ENCODE measurements around the gene SH3D19. TPM values are rescaled to one million over a fixed set of nuclear protein-coding genes. Genes with fewer than 3 reads are reported as not detected.
A peak's percentile ranks its signal among the peaks of the same experiment; 100 is the strongest.
"Not testable (repeated sequence)": the region's sequence is repeated elsewhere in the genome, so short reads cannot be mapped to it uniquely, and the experiment has no call there.

Gene SH3D19
- total RNA-seq, 1 experiment from 2014 or later: 13.7 TPM

DNA sequence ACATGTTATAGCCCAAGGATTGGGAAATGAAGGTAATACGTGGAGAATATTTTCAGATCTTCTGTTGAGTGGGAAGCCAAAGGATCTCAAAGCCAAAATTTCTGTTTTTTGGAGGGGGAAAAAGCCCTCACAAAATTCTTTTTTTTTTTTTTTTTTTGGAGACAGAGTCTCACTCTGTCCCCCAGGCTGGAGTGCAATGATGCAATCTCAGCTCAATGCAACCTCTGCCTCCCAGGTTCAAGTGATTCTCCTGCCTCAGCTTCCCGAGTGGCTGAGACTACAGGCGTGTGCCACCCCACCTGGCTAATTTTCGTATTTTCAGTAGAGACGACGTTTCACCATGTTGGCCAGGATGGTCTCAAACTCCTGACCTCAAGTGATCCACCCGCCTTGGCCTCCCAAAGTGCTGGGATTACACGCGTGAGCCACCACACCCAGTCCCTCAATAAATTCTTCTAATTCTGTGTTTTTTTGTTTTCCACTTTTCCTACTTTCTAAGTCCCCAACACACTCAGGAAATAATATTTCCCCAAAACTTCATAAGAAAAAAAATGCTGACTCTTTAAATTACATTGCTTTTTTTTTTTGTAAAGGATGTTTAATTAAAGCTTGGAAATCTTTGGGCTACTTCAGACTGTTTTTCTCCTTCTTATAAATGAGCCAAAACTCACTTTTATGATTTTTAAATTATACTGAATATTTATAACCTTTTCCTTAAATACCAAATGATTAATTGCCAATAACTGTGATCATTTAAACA, 174.4 kb downstream of the SH3D19 start:
- no peak for DNase-seq (ENCODE audit: low read depth)

DNA sequence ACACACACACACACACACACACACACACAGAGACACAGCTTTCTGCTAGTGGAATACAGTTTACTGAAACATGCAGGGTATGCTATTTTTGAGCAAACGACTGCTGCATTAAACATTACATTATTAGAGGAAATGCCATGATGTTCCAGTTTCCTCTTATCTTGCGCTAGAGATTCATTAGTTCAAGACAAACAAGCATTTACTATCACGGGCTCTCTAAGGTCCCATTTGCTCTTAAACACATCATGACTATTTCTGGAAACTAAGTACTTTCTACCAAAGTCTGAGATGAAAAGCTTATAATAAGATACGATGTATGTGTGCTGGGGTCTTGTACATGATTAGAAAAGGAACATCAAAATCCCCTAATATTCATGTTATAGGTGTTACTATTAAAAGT, 177.1 kb downstream of the SH3D19 start:
- no peak for DNase-seq (ENCODE audit: low read depth)

DNA sequence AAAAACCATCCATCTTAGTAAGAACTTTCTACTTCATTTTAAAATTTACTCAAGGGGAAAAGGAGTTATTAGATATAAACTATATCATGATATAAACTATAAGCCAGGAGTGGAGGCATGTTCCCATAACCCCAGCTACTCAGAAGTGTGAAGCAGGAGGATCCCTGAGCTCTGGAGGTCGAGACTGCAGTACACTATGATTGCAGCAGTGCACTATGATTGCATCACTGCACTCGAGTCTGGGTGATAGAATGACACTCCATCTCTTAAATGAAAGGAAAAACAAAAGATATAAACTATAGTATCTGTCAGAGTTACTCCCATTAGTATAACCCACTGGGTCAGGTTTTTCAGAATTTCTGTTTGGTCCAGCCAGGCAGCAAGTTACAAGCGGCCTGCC, 178.4 kb downstream of the SH3D19 start:
- DNase-seq (ENCODE audit: low read depth): no peak

DNA sequence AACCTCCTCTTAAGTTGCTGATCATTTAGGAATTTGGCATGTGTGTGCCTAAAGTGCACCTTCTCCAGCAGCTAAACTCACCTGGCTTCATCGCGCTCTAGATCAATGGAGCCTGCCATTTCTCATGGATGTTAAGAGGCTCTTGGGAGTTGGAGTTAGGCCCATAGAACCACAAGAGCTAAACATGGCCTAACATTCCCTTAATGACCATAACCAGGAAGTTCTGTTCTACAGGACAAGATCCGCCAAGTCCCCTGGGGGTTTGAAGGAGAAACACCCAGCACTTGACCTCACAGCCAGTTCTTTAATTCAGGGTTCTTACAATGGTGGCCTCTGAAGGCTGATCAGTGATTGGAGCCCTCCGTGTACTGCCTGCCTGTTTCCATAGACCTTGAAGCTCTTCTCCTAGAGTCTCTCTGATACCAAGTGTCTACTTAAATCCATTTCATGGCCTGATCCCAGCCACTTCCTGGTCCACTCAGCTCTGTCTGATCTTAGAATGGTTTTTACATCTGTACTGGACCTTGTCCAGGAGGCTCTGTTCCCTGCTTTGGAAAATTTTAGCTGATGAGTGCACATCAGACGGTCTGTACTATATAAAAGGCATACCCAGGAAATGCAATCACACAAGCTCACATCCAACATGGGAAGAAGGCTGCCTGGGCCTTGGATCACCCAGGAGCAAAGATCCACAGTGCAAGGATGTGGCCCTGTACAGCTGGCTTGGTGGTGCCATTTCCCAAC, 180.9 kb downstream of the SH3D19 start:
- DNase-seq (ENCODE audit: low read depth): no peak

DNA sequence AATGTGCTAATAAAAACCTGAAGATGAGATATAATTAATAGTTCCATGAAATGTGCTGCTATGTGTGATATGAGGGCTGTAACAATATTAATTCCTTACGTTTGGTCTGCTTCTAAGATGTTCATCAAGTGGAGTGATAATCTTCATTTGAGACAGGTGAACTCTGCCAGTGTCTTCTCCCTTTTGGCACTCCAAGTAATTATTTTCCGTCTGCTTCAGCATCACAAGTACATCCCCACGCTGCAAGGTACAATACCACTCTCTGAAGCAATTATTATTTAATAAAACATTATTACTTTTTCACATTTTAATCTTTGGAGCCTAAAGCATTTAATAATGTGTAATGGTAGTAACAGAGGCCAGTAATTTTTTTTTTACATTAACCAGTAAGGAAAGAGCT, 181.6 kb downstream of the SH3D19 start:
- no peak for DNase-seq (ENCODE audit: low read depth)

DNA sequence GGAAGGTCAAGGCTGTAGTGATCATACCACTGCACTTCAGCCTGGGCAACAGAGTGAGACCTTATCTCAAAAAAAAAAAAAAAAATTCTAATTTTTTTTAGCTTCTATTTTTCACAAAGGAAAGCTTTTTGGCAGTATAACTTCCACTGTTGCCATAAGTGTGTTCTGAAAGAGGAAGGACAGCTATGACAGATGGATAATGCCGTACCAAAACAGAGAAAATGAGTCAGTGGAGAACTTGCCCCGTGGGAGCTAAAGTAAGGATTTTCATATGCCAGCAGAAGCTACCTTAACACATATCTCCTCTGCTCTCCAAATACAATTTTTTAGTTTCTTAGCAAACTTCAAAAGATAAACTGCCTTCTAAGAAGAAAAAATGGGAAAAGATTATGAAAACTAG, 182.2 kb downstream of the SH3D19 start:
- no peak for DNase-seq (ENCODE audit: low read depth)

DNA sequence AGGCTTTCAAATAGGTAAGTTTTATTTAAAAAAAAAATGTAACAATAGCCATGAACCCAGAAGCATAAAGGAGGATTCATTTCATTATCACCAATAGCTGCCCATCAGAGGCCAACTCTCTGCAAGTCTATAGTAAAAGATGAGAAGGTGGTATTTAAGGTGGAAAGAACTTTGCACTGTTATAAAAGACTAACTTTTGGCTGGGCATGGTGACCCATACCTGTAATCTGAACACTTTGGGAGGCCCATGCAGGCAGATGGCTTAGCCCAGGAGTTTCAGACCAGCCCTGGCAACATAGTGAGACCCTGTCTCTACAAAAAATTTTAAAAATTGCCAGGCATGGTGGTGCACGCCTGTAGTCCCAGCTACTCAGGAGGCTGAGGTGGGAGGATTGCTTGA, 182.6 kb downstream of the SH3D19 start:
- DNase-seq (ENCODE audit: low read depth): no peak

DNA sequence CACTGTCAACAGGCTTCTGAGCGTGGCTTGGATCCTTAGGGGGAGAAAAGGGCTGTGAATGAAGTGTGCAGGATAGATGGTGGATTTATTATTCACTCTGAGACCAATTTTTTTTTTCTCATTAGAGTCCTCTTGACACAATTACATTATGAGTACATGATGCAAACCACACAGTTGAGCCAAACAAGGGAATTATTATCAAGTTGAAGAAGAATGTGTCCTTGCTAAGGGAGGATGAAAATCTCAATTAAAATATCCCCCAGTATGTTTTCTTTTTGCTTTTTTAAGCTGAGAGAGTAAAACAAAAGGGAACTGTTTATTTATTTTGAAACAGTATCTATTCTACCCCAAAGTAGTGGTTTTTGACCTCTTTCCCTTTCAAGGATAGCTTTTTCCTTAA, 185.6 kb downstream of the SH3D19 start:
- DNase-seq (ENCODE audit: low read depth): no peak

DNA sequence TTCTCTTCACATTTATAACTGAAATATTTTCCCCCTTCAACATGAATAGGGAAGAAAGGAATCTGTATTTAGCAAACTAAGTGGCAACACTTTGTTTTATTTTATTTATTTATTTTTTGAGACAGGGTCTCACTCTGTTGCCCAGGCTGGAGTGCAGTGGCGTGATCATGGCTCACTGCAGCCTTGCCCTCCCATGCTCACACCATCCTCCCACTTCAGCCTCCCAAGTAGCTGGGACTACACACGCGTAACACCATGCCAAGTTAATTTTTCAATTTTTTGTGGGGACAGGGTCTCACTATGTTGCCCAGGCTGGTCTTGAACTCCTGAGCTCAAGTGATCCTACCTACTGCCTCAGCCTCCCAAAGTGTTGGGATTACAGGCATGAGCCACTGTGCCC, 189.4 kb downstream of the SH3D19 start:
- DNase-seq (ENCODE audit: low read depth): not testable (repeated sequence)

DNA sequence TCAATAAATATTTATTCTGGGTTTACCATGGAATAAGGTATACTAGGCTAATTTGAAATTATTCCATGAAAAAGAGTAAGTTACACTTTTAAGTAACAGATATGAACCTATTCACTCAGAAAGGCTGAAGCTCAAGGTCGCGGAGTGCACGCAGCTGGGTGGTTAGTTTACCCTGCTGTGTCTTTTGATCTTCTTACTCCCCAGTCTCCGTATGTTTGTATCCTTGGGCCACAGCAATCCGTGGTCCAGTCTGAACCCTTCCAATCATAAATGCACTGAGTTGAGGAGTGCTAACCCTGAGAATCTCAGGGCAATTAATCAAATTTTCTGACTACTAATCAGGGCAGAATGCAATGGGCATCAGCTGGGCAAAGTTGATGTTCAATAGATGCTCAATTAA, 192.1 kb downstream of the SH3D19 start:
- no peak for DNase-seq (ENCODE audit: low read depth)

DNA sequence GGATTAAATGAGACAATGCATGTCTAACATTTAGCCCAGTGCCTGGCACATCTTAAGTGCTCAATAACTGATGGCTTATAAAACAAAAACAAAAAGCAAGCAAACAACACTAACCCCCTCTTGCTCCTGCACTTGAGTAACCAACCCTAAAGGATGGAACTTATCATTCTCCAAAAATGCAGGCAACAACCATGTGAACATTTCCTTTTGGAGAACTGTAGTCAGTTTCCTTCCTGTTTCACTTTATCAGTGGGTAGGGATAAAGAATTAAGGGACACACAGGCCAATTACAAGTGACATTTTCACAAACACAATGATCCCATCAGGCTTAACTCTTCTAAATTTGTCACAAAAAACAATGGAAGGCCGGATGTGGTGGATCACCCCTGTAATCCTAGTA, 195.6 kb downstream of the SH3D19 start:
- DNase-seq (ENCODE audit: low read depth): no peak

DNA sequence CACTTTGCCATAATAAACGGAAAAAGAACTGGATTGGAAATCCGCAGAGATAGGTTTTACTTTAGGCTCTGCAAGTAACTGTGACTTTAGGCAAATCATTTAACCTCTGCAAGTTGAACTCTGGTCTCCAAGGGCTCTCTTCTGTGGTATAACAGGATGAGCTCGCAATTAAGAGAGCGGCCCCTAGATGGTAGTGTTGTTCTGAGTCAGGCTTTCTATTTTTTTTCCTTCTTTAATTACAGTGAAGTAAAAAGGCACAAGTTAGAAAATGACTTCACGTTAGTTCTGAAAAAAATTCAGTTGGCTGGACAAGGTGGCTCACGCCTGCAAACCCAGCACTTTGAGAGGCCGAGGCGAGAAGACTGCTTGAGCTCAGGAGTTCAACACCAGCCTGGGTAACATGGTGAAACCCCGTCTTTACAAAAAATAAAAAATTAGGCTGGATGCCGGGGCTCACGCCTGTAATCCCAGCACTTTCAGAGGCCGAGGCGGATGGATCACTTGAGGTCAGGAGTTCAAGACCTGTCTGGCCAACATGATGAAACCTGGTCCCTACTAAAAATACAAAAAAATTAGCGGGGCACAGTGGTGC, 207.9 kb downstream of the SH3D19 start:
- DNase-seq (ENCODE audit: low read depth): peak; percentile 65

DNA sequence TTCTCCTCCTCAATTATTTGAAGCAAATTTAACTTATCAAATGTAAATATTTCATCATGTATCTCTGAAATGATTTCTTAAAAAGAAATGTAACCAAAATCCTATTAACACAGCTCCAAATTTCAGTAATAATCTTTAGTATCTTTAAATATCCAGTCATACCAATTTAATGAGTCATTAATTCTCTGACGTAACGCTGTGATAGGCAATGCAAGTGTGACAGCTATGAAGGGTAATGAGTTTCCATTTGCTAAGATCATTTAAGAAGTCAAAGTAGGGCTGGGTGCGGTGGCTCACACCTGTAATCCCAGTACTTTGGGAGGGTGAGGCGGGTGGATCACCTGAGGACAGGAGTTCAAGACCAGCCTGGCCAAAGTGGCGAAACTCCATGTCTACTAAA, 210.4 kb downstream of the SH3D19 start:
- no peak for DNase-seq (ENCODE audit: low read depth)

DNA sequence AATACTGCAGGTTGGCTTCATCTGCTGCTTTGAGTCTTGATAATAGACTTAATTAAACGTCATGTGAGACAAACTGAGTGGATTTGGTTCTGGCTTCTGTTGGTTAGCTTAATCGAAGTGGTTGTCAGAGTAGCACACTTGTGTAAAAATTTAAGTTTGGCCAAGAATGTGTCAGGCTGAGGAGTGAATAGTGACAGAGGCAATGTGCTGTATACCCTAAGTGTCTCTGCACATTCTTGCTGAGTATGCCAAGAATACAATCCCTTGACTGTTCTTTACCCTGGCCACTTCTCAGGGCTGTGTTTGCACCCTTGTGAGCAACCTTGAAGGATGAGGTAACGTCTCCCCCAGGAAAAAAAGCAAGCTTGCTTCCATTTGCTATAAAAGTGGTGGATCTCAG, 211.1 kb downstream of the SH3D19 start:
- no peak for DNase-seq (ENCODE audit: low read depth)

DNA sequence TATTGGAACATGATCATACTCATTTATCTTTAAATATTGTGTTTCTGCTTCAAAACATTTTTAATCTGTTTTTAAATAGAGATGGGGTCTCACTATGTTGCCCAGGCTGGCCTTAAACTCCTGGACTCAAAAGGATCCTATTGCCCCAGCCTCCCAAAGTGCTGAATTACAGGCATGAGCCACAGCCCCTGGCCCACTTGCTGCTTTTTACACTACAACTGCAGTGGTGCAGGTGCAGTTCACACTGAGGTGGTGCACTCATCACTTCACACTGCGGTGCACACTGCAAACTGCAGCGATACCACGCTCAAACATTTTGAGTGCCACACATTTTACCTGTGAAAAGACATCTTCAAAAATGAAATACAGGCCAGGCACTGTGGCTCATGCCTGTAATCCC, 215.2 kb downstream of the SH3D19 start:
- DNase-seq (ENCODE audit: low read depth): no peak

DNA sequence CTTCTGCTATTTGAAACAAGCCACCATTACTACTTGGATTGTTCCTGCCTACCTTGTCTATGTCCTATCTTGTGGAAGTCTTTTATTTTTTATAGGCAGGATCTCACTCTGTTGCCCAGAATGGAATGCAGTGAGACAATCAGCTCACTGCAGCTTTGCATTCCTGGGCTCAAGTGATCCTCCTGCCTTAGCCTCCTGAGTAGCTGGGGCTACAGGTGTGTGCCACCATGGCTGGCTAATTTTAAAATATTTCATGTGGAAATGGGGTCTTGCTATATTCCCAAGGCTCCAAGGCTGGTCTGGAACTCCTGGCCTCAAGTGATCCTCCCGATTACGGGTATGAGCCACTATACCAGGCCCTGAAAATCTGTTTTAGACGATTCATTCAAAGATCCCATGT, 218.3 kb downstream of the SH3D19 start:
- no peak for DNase-seq (ENCODE audit: low read depth)

DNA sequence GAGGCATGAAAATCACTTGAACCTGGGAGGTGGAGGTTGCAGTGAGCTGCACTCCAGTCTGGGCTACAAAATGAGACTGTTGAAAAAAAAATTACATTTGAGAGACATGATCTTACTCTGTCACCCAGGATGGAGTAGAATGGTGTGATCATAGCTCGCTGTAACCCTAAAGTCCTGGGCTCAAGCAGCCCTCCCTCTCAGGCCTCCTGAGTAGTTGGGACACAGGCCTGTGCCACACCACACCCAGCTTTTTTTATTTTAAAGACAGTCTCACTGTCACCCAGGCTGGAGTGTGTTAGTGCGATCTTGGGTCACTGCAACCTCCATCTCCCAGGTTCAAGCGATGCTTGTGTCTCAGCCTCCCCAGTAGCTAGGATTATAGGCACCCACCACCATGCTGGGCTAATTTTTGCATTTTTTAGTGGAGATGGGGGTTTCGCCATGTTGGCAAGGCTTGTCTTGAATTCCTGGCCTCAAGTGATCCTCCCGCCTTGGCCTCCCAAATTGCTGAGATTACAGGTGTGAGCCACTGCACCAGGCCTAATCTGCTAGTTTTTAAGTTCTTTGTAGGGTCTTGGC, 219.9 kb downstream of the SH3D19 start:
- DNase-seq (ENCODE audit: low read depth): no peak

DNA sequence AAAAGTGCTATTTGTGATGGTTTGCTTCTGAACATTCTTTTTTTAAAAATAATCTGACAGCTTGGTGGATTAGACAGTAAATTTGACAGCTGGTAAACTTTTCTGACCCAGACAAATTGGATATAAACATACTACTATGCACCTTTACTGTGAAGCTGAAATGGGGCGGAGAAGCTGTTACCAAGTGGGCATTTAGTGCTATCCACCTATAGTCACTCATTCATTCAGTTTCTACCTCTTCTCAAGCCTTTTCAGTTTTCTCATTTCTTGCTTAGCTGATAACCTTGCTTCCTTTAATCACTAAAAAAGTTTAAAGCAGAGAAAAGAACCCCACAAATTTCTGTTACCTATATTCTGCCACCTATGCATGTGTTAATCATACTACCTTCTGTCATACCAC, 220.8 kb downstream of the SH3D19 start:
- no peak for DNase-seq (ENCODE audit: low read depth)

DNA sequence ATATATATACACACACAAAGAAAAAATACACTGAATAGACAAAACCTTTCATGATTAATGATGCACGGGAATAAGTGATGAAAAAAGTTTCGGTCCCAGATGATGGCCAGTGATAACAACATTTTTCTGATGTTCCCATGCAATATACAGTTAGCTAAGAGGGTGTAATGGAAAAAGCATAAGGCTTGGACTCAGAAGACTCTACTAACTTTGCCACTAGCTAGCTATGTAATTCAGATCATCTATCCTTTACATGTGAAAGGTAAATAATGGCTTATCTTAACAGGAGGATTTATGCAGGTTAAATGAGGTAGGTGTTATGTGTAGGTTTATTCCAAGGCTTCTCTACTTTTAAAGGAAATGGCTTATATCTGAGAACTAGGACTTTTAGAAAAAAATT, 221.6 kb downstream of the SH3D19 start:
- no peak for DNase-seq (ENCODE audit: low read depth)

DNA sequence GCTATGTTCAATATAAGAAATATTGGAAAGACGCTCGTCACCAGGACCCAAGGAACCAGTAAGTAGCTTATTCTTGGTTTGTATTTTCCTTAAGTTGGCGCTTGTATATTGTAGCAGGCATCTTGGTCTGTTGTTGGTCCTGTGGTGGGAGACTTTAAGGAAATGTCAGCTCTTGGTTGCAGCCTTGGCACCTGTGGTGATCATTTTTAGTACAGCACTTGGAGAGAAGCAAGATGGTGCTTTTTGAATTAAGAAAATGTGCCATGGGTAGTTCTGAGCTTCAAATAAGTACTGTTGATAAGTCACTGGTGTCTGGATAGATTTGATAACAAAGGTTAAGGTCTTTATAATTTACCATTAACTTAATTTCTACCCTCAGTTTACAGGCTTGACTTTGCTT, 224.9 kb downstream of the SH3D19 start:
- no peak for DNase-seq (ENCODE audit: low read depth)

DNA sequence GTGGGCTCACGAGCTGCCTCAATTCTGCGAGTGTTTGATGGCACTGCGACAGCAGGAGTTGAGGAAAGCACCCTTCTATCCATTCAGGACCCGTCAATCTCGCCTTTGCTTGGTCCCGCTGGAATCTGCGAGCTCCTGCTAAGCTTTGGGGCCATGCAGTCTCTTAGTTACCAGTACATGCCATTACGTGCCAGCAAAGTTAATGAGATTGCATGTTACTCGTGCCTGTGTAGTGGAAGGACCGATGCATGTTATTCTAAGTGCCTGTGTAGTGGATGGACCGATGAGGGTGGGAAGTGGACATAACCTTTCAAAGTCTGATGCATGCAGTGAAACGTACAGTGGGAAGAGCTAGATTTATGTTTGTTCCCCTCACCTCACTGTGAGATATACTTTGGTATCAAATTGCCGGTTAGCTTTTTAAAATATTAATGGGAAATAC, 225.4 kb downstream of the SH3D19 start:
- DNase-seq (ENCODE audit: low read depth): peak; percentile 23

DNA sequence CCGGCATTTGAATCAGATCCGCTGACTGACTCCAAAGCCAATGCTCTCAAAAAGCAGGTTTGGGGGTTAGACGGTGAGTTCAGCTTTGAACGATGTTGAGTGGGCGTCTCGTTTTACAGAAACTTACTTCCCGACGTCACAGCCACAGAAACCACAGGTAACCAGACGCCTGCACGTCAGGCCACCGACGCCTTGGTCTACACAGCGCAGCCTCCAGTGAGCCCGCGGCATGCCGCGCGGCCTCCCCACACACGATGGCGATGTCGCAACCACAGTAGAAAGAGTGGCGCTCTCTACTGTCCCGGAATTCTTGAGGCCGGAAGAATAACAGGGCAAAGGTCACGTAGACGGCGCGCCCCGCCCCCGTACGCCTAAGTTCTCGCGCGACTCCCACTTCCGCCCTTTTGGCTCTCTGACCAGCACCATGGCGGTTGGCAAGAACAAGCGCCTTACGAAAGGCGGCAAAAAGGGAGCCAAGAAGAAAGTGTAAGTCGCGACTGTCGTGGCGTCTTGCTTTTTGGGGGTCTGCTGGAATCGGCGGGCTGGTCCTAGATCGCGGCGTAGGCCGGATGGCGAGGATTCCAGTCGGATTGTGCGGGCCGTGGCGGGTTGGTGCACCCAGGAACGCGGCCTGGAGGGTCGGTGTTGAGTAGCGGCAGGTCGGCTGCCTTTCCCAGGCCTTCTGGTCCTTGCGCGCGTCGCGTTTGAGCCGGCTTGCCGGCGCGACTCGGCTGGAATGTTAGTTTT, 226.0 kb downstream of the SH3D19 start, which contains the start of gene RPS3A:
Gene RPS3A (plus strand): TSS at position 400 of the 747 bp plus-strand sequence. CDS start 25 bp downstream, at position 425.
- peak; percentile 90 for DNase-seq (ENCODE audit: low read depth)
